Dendritic cell treated with granulocyte-macrophage colony-stimulating factor and Interleukin-4, amounts not matched to agents 40 ng/mL and 50 ng/mL, for 4 days (primary cell): ENCODE measurements around the gene GPI.

Experiments used
- H3K27ac Mint-ChIP-seq: one replicate; pipeline ENCODE4 v1.8.0; 2022; ENCODE audit warnings: mild to moderate bottlenecking, mixed read lengths
- H3K27me3 Mint-ChIP-seq: one replicate; pipeline ENCODE4 v1.8.0; 2022; ENCODE audit warnings: mild to moderate bottlenecking, mixed read lengths
- H3K36me3 Mint-ChIP-seq: one replicate; pipeline ENCODE4 v1.8.0; 2022; ENCODE audit warnings: low read depth, mixed read lengths
- H3K4me1 Mint-ChIP-seq: one replicate; pipeline ENCODE4 v1.8.0; 2022; ENCODE audit warnings: low read depth, mixed read lengths
- H3K4me3 Mint-ChIP-seq: one replicate; pipeline ENCODE4 v1.8.0; 2022; ENCODE audit warnings: mild to moderate bottlenecking, moderate library complexity, mixed read lengths
- H3K9me3 Mint-ChIP-seq: one replicate; pipeline ENCODE4 v1.8.0; 2022; ENCODE audit warnings: mixed read lengths
- intact Hi-C: fragments of 100-400 bp; cut with micrococcal nuclease; formaldehyde crosslinking; loops from one replicate; pipeline ENCODE4 v1.15.0; 2022

Gene GPI

GRCh38 chr19:34409189-34410164 lies 44.5 kb downstream of the GPI start:
- H3K27ac Mint-ChIP-seq = no peak overlapping the region
- H3K4me3 Mint-ChIP-seq = no peak overlapping the region
- H3K27me3 Mint-ChIP-seq = no peaks in the 10 kb centered on the region
- peaks cover 22% of the 10 kb centered on the region for H3K4me1 Mint-ChIP-seq
- H3K36me3 Mint-ChIP-seq = peaks cover 8% of the 10 kb centered on the region
- intact Hi-C loops = no loop called here
- H3K9me3 Mint-ChIP-seq = no peaks in the 10 kb centered on the region

GRCh38 chr19:34411216-34411615 lies 46.2 kb downstream of the GPI start:
- no peak overlapping the region for H3K27ac Mint-ChIP-seq
- no peak overlapping the region for H3K4me3 Mint-ChIP-seq
- no peaks in the 10 kb centered on the region for H3K27me3 Mint-ChIP-seq
- intact Hi-C loops = no loop called here
- H3K36me3 Mint-ChIP-seq = peaks cover 19% of the 10 kb centered on the region
- H3K4me1 Mint-ChIP-seq = peaks cover 16% of the 10 kb centered on the region
- H3K9me3 Mint-ChIP-seq = no peaks in the 10 kb centered on the region

GRCh38 chr19:34416021-34416545 lies 51.1 kb downstream of the GPI start:
- Mint-ChIP-seq H3K4me3 (no peak overlapping the region), H3K27ac (no peak overlapping the region), H3K27me3 (no peaks in the 10 kb centered on the region), H3K9me3 (no peaks in the 10 kb centered on the region), H3K36me3 (peaks cover 25% of the 10 kb centered on the region), H3K4me1 (no peaks in the 10 kb centered on the region)
- intact Hi-C loops = no loop called here

GRCh38 chr19:34418300-34418699 lies 53.3 kb downstream of the GPI start:
- no peak overlapping the region for H3K4me3 Mint-ChIP-seq
- H3K4me1 Mint-ChIP-seq = no peaks in the 10 kb centered on the region
- intact Hi-C loops = no loop called here
- no peak overlapping the region for H3K27ac Mint-ChIP-seq
- H3K36me3 Mint-ChIP-seq = peaks cover 30% of the 10 kb centered on the region
- H3K9me3 Mint-ChIP-seq = no peaks in the 10 kb centered on the region
- no peaks in the 10 kb centered on the region for H3K27me3 Mint-ChIP-seq

GRCh38 chr19:34426096-34426661 lies 61.2 kb downstream of the GPI start:
- intact Hi-C loops = loop anchor here (5.0 kb wide), 1 partner anchor 59 kb away; the partner anchor contains the start of gene GPI
- Mint-ChIP-seq H3K27ac (no peak overlapping the region), H3K4me1 (peaks cover 10% of the 10 kb centered on the region), H3K36me3 (peaks cover 11% of the 10 kb centered on the region), H3K27me3 (no peaks in the 10 kb centered on the region), H3K9me3 (no peaks in the 10 kb centered on the region), H3K4me3 (no peak overlapping the region)

GRCh38 chr19:34428549-34429285 lies 63.7 kb downstream of the GPI start:
- H3K27me3 Mint-ChIP-seq = no peaks in the 10 kb centered on the region
- H3K36me3 Mint-ChIP-seq = peaks cover 29% of the 10 kb centered on the region
- H3K4me1 Mint-ChIP-seq = peaks cover 13% of the 10 kb centered on the region
- H3K27ac Mint-ChIP-seq = peak overlapping the region; percentile 85
- peak overlapping the region; percentile 88 for H3K4me3 Mint-ChIP-seq
- H3K9me3 Mint-ChIP-seq = no peaks in the 10 kb centered on the region
- intact Hi-C loops = loop anchor here (2.0 to 5.0 kb wide), 2 partner anchors 24 to 61 kb away; partner anchors contain the start of genes GPI and PDCD2L

- peaks cover 13% of the 10 kb centered on the region for H3K4me1 Mint-ChIP-seq
These were observed 64.6 kb downstream of the GPI start for GRCh38 chr19:34429553-34429952.

GRCh38 chr19:34430738-34431625 lies 66.0 kb downstream of the GPI start:
- intact Hi-C loops = no loop called here
- Mint-ChIP-seq H3K4me1 (peaks cover 13% of the 10 kb centered on the region), H3K36me3 (peaks cover 51% of the 10 kb centered on the region), H3K27me3 (no peaks in the 10 kb centered on the region), H3K9me3 (no peaks in the 10 kb centered on the region), H3K4me3 (no peak overlapping the region), H3K27ac (no peak overlapping the region)

More at GRCh38 chr19:34429553-34429952, 64.6 kb downstream of the GPI start:
- peak overlapping the region; percentile 55 for H3K4me3 Mint-ChIP-seq
- intact Hi-C loops = loop anchor here (2.0 to 5.0 kb wide), 2 partner anchors 25 to 62 kb away; partner anchors contain the start of genes GPI and PDCD2L
- no peak overlapping the region for H3K27ac Mint-ChIP-seq
- peaks cover 37% of the 10 kb centered on the region for H3K36me3 Mint-ChIP-seq
- H3K9me3 Mint-ChIP-seq = no peaks in the 10 kb centered on the region
- no peaks in the 10 kb centered on the region for H3K27me3 Mint-ChIP-seq

GRCh38 chr19:34431681-34432402 lies 66.8 kb downstream of the GPI start:
- Mint-ChIP-seq H3K27ac (no peak overlapping the region), H3K27me3 (no peaks in the 10 kb centered on the region), H3K4me1 (peaks cover 13% of the 10 kb centered on the region), H3K36me3 (peaks cover 60% of the 10 kb centered on the region), H3K4me3 (no peak overlapping the region), H3K9me3 (no peaks in the 10 kb centered on the region)
- intact Hi-C loops = no loop called here

GRCh38 chr19:34432797-34433196 lies 67.8 kb downstream of the GPI start:
- H3K36me3 Mint-ChIP-seq = peaks cover 68% of the 10 kb centered on the region
- H3K9me3 Mint-ChIP-seq = no peaks in the 10 kb centered on the region
- peaks cover 13% of the 10 kb centered on the region for H3K4me1 Mint-ChIP-seq
- H3K4me3 Mint-ChIP-seq = no peak overlapping the region
- intact Hi-C loops = no loop called here
- H3K27me3 Mint-ChIP-seq = no peaks in the 10 kb centered on the region
- no peak overlapping the region for H3K27ac Mint-ChIP-seq

- Mint-ChIP-seq H3K27ac (no peak overlapping the region), H3K4me1 (no peaks in the 10 kb centered on the region), H3K36me3 (peaks cover 92% of the 10 kb centered on the region), H3K9me3 (no peaks in the 10 kb centered on the region), H3K27me3 (no peaks in the 10 kb centered on the region), H3K4me3 (no peak overlapping the region)
- intact Hi-C loops = no loop called here
These were observed 71.7 kb downstream of the GPI start for GRCh38 chr19:34436716-34437115.

GRCh38 chr19:34448191-34448590 lies 83.2 kb downstream of the GPI start:
- H3K4me3 Mint-ChIP-seq = no peak overlapping the region
- no peaks in the 10 kb centered on the region for H3K9me3 Mint-ChIP-seq
- H3K36me3 Mint-ChIP-seq = peaks cover 97% of the 10 kb centered on the region
- H3K4me1 Mint-ChIP-seq = peaks cover 6% of the 10 kb centered on the region
- no peaks in the 10 kb centered on the region for H3K27me3 Mint-ChIP-seq
- intact Hi-C loops = no loop called here
- H3K27ac Mint-ChIP-seq = no peak overlapping the region
